ENCODE data around the gene AUP1. TPM values are rescaled to one million over a fixed set of nuclear protein-coding genes. Genes with fewer than 3 reads are reported as not detected.

The AUP1 gene
- total and polyA plus RNA-seq, 9 of the 15 experiments (the other 6 are each of a cell fraction or from before 2014, with no cell fraction given), result 70.7 to 245 (median 165) TPM

DNA sequence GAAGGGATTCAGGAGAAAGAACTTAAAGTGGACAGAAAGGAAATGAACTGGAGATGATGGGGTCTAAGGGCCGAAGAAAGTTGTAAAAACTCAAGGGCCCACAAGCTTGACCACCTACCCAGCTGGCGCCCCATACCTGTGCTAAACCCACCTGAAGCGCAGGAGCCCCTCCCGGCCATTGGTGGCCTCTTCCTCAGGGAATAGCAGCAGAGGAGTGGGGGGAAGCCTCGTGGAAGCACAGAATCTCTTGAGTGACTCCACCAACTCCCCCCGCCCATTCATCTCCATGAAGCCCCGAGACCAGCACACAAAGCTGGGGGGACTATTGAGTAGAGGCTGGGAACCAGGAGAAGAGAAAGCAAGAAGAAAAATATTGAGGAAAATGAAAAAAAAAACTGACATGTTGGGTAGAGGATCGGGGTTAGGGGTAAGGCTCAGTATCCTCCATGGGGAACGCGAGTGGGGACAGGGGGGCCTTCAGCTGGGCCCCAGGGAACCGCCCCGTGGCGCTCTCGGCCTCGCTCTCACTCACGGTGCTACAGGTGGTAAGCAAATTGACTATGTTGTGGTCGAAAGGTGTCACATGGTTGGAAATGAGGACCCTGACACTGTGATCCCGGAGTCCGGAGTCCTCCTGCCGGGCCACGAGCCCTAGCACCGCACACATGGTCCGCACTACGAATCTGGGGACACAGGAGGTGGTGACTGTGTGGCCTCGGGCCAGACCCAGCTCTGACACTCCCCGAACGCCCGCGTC, 728 bp downstream of the AUP1 start (continued):
- TF ChIP-seq BCLAF1 (IDR thresholded peaks at IDR 0.05; ENCODE audit: borderline replicate concordance in 1 of 2, control insufficient read depth in 1 of 2, low read depth in 2 of 2, low read length in 1 of 2) (0 out of 4 replicates have a peak, but pooled peaks of 1 of the 2 experiments have one; percentile 38), ZNF232 (CRISPR knock-in tag; IDR thresholded peaks at IDR 0.05) (peak; percentile 27; the same call in 1 of the 2 replicates), SRF (CRISPR knock-in tag; IDR thresholded peaks at IDR 0.05) (0 out of 4 replicates have a peak, but pooled peaks of 1 of the 2 experiments have one; percentile 18), ZNF589 (CRISPR knock-in tag; IDR thresholded peaks at IDR 0.05; ENCODE audit: low read depth) (no peak), ZBTB34 (CRISPR knock-in tag; IDR thresholded peaks at IDR 0.05) (no peak)

All from K562 (cell line).